Neural crest cell (in vitro differentiated cells): ENCODE data around the gene ZNF770. TPM values are rescaled to one million over a fixed set of nuclear protein-coding genes. Genes with fewer than 3 reads are reported as not detected.
"Not testable (repeated sequence)": the region's sequence is repeated elsewhere in the genome, so short reads cannot be mapped to it uniquely, and the experiment has no call there.

Source experiments
- DNase-seq: peaks from one replicate; pipeline ENCODE4 v3.0.0; 2021; ENCODE audit warnings: low read depth, mixed read lengths, low spot score
- H3K27ac Mint-ChIP-seq: one replicate; pipeline ENCODE4 v1.8.0; 2021; ENCODE audit warnings: mild to moderate bottlenecking, mixed read lengths; ENCODE audit not compliant: unreplicated experiment
- H3K27me3 Mint-ChIP-seq: 2 replicates; pipeline ENCODE4 v1.8.0; 2021; ENCODE audit warnings: low read depth, mild to moderate bottlenecking, mixed read lengths
- H3K36me3 Mint-ChIP-seq: 2 replicates; pipeline ENCODE4 v1.8.0; 2021; ENCODE audit warnings: low read depth, mild to moderate bottlenecking, mixed read lengths
- H3K4me1 Mint-ChIP-seq: 2 replicates; pipeline ENCODE4 v1.8.0; 2021; ENCODE audit warnings: mixed read lengths
- H3K4me3 Mint-ChIP-seq: one replicate; pipeline ENCODE4 v1.8.0; 2021; ENCODE audit warnings: mild to moderate bottlenecking, mixed read lengths
- H3K9me3 Mint-ChIP-seq: 2 replicates; pipeline ENCODE4 v1.8.0; 2021; ENCODE audit warnings: mixed read lengths
- CTCF ChIP-seq: fragments of 200-600 bp; sonication (generic); conservative IDR thresholded peaks from 2 replicates; pipeline ENCODE4 v1.5.0; 2021; ENCODE audit warnings: antibody characterized with exemption, mild to moderate bottlenecking
- total RNA-seq: library from RNA; stranded (reverse); gene quantifications from 2 replicates; pipeline ENCODE4 v1.2.1, GENCODE V29; 2021

ZNF770 gene
- total RNA-seq, 1 donor from 2014 or later = 51.0 TPM

GRCh38 chr15:34976073-34976472 lies 12.0 kb downstream of the ZNF770 start:
- H3K9me3 Mint-ChIP-seq = no peaks in the 10 kb centered on the region
- peaks cover 3% of the 10 kb centered on the region for H3K36me3 Mint-ChIP-seq
- no peaks in the 10 kb centered on the region for H3K27me3 Mint-ChIP-seq
- DNase-seq = no peak
- H3K4me3 Mint-ChIP-seq = no peak overlapping the region
- H3K27ac Mint-ChIP-seq = no peak overlapping the region
- no peak for TF ChIP-seq CTCF
- H3K4me1 Mint-ChIP-seq = peaks cover 6% of the 10 kb centered on the region

- no peak for DNase-seq
- Mint-ChIP-seq H3K4me3 (no peak overlapping the region), H3K36me3 (peaks cover 3% of the 10 kb centered on the region), H3K27me3 (no peaks in the 10 kb centered on the region), H3K4me1 (peaks cover 20% of the 10 kb centered on the region), H3K9me3 (no peaks in the 10 kb centered on the region), H3K27ac (peak overlapping the region; percentile 10)
- no peak for TF ChIP-seq CTCF
Observed at GRCh38 chr15:34973512-34973911, 14.6 kb downstream of the ZNF770 start.

GRCh38 chr15:34970098-34970643 lies 17.9 kb downstream of the ZNF770 start:
- H3K4me3 Mint-ChIP-seq = peak overlapping the region; percentile 100
- not testable (repeated sequence) for H3K9me3 Mint-ChIP-seq, H3K27me3 Mint-ChIP-seq, DNase-seq, H3K36me3 Mint-ChIP-seq, H3K27ac Mint-ChIP-seq
- peaks cover 36% of the 10 kb centered on the region for H3K4me1 Mint-ChIP-seq

GRCh38 chr15:34969340-34970097 lies 18.6 kb downstream of the ZNF770 start, which contains the start of gene AQR:
TSS of gene AQR (minus strand) at chr15:34969742. CDS start at chr15:34969613, 129 bp downstream.
- Mint-ChIP-seq H3K4me3 (peak within 1 kb of the TSS; percentile 100), H3K4me1 (peaks cover 36% of the 10 kb centered on the region)

GRCh38 chr15:34964277-34964676 lies 23.8 kb downstream of the ZNF770 start:
- Mint-ChIP-seq H3K4me1 (peaks cover 24% of the 10 kb centered on the region), H3K4me3 (no peak overlapping the region), H3K9me3 (no peaks in the 10 kb centered on the region), H3K27me3 (no peaks in the 10 kb centered on the region), H3K27ac (no peak overlapping the region), H3K36me3 (peaks cover 6% of the 10 kb centered on the region)
- TF ChIP-seq CTCF = no peak
- no peak for DNase-seq

More at GRCh38 chr15:34969340-34970097, 18.6 kb downstream of the ZNF770 start, which contains the start of gene AQR:
- peak; percentile 87 for DNase-seq
- Mint-ChIP-seq H3K27ac (peak within 1 kb of the TSS; percentile 99), H3K36me3 (no peaks in the 10 kb centered on the region), H3K9me3 (no peaks in the 10 kb centered on the region), H3K27me3 (no peaks in the 10 kb centered on the region)
- TF ChIP-seq CTCF = peak; percentile 74

- Mint-ChIP-seq H3K4me3 (no peak overlapping the region), H3K4me1 (no peaks in the 10 kb centered on the region), H3K36me3 (peaks cover 14% of the 10 kb centered on the region), H3K27me3 (no peaks in the 10 kb centered on the region), H3K27ac (no peak overlapping the region), H3K9me3 (no peaks in the 10 kb centered on the region)
- no peak for TF ChIP-seq CTCF
- DNase-seq = no peak
Observed at GRCh38 chr15:34953851-34954250, 34.2 kb downstream of the ZNF770 start.
